HepG2 (cell line): ENCODE results near the gene C12orf56. TPM values are rescaled to one million over a fixed set of nuclear protein-coding genes. Genes with fewer than 3 reads are reported as not detected.

Source experiments
- ATAC-seq: fragments of 200-7000 bp; cut with Tn5 transposase; 3 replicates; pipeline ENCODE4 v1.9.1; 2020; ENCODE audit warnings: mild to moderate bottlenecking, moderate library complexity
- BruUV-seq: library from RNA; stranded (reverse); fragments of 400-500 nt; replicated peaks from 2 replicates; lab custom pipeline; 2021; lab: Mats Ljungman, UMichigan
- CTCF ChIA-PET: fragments of 300-600 bp; formaldehyde crosslinking; extraction: SDS; loops from one replicate; lab custom pipeline; 2021; ENCODE audit warnings: low total read pairs, inconsistent platforms, low intra/inter-chr PET ratio; lab: Yijun Ruan, JAX
- POLR2A ChIA-PET: fragments of 350-600 bp; sonication (Branson Sonifier 250); formaldehyde crosslinking; loops from one replicate; lab custom pipeline; 2020; ENCODE audit warnings: antibody characterized with exemption, inconsistent platforms; lab: Yijun Ruan, JAX
- DNase-seq: peaks from one replicate; pipeline ENCODE4 v3.0.0-alpha.2; 2015; ENCODE audit warnings: low spot score
- FAIRE-seq: peaks from 3 replicates; lab custom pipeline; 2011; peaks lifted over from hg19 to GRCh38; lab: Jason Lieb, UNC
- H2AFZ ChIP-seq: one replicate; pipeline ENCODE4 v1.6.1; 2011; ENCODE audit warnings: low read length, inconsistent platforms
- H3K27ac ChIP-seq: fragments of 300-600 bp; 3 replicates; pipeline ENCODE4 v1.8.0; 2011; ENCODE audit warnings: mixed run types, mild to moderate bottlenecking, mixed read lengths, low read length, inconsistent platforms; ENCODE audit not compliant: insufficient read depth; ENCODE audit errors: extremely low read length
- H3K27me3 ChIP-seq, 2 experiments: fragments of 200-600 bp in 1 of 2; 2 replicates in 1 of 2; 3 replicates in 1 of 2; pipeline versions ENCODE4 v1.6.0 to v1.8.0; 2011; ENCODE audit warnings: low read length in 2 of 2, mild to moderate bottlenecking in 2 of 2, moderate library complexity in 2 of 2, inconsistent platforms in 1 of 2; ENCODE audit not compliant: insufficient read depth in 2 of 2, control insufficient read depth in 1 of 2
- H3K36me3 ChIP-seq, 2 experiments: fragments of 200-600 bp in 1 of 2; replicated peaks in 1 of 2; 2 replicates in 1 of 2; 3 replicates in 1 of 2; pipeline versions ENCODE4 v1.5.1 to v1.8.0; 2011; ENCODE audit warnings: low read length in 2 of 2, inconsistent platforms in 1 of 2; ENCODE audit not compliant: insufficient read depth in 2 of 2, control insufficient read depth in 1 of 2
- H3K4me1 ChIP-seq: 2 replicates; pipeline ENCODE4 v1.5.1; 2012; ENCODE audit warnings: low read length, inconsistent platforms; ENCODE audit not compliant: insufficient read depth
- H3K4me2 ChIP-seq: 2 replicates; pipeline ENCODE4 v1.6.0; 2011; ENCODE audit warnings: low read depth, low read length, inconsistent platforms
- H3K4me3 ChIP-seq, 3 experiments: fragments of 200-600 bp in 1 of 3; sonication (generic), shearing (Covaris generic) in 1 of 3; replicated peaks in 1 of 3; 2 replicates each; pipeline ENCODE4 v1.5.1; 2011 to 2016; ENCODE audit warnings: low read length in 3 of 3, inconsistent platforms in 2 of 3, low read depth in 2 of 3, mild to moderate bottlenecking in 2 of 3, control low read depth in 1 of 3, mixed read lengths in 1 of 3; ENCODE audit not compliant: insufficient read depth in 1 of 3
- H3K79me2 ChIP-seq: one replicate; pipeline ENCODE4 v1.6.1; 2011; ENCODE audit warnings: low read length, inconsistent platforms; ENCODE audit not compliant: insufficient read depth
- H3K9ac ChIP-seq: 2 replicates; pipeline ENCODE4 v1.6.0; 2011; ENCODE audit warnings: mild to moderate bottlenecking, low read depth, low read length, inconsistent platforms; ENCODE audit not compliant: insufficient read depth
- H3K9me3 ChIP-seq: 2 replicates; pipeline ENCODE4 v1.5.1; 2012; ENCODE audit warnings: mild to moderate bottlenecking, low read length
- H4K20me1 ChIP-seq: 2 replicates; pipeline ENCODE4 v1.6.0; 2011; ENCODE audit warnings: inconsistent platforms, mild to moderate bottlenecking, low read length, moderate library complexity; ENCODE audit not compliant: insufficient read depth
- CC2D1A ChIP-seq: sonication (generic); formaldehyde crosslinking; IDR thresholded peaks from 2 replicates; pipeline ENCODE4 v1.8.1; 2023; ENCODE audit warnings: mild to moderate bottlenecking, missing genetic modification reagents
- DMAP1 ChIP-seq: IDR thresholded peaks from 2 replicates; pipeline ENCODE4 v1.6.1; 2016
- HMGXB3 ChIP-seq: sonication (generic); formaldehyde crosslinking; IDR thresholded peaks from 2 replicates; pipeline ENCODE4 v1.4.0; 2020; ENCODE audit warnings: missing genetic modification reagents, borderline replicate concordance
- IRF9 ChIP-seq: sonication (generic); formaldehyde crosslinking; IDR thresholded peaks from 2 replicates; pipeline ENCODE4 v1.8.0; 2022; ENCODE audit warnings: missing genetic modification reagents, mild to moderate bottlenecking, borderline replicate concordance
- KAT2B ChIP-seq: fragments of 150-350 bp; IDR thresholded peaks from 2 replicates; pipeline ENCODE4 v1.6.1; 2014; ENCODE audit warnings: low read depth, low read length, borderline replicate concordance
- MTERF4 ChIP-seq: sonication (generic); formaldehyde crosslinking; IDR thresholded peaks from 2 replicates; pipeline ENCODE4 v1.8.0; 2023; ENCODE audit warnings: mild to moderate bottlenecking, missing genetic modification reagents
- NFKB2 ChIP-seq: sonication (generic); formaldehyde crosslinking; IDR thresholded peaks from 2 replicates; pipeline ENCODE4 v1.4.0; 2020; ENCODE audit warnings: missing genetic modification reagents, borderline replicate concordance
- RBM22 ChIP-seq: fragments of 200-400 bp; formaldehyde crosslinking; optimal IDR thresholded peaks from 2 replicates; pipeline ENCODE3; 2017; ENCODE audit warnings: mild to moderate bottlenecking, low read length, moderate library complexity
- SATB2 ChIP-seq: sonication (generic); formaldehyde crosslinking; IDR thresholded peaks from 2 replicates; pipeline ENCODE4 v1.5.0; 2020; ENCODE audit warnings: missing genetic modification reagents
- SNAI1 ChIP-seq: sonication (generic); formaldehyde crosslinking; IDR thresholded peaks from 2 replicates; pipeline ENCODE4 v1.5.0; 2020; ENCODE audit warnings: mild to moderate bottlenecking, missing genetic modification reagents, borderline replicate concordance
- YY1 ChIP-seq: IDR thresholded peaks from 2 replicates; pipeline ENCODE4 v1.6.1; 2011; ENCODE audit warnings: low read length, low read depth, moderate library complexity, mild to moderate bottlenecking; ENCODE audit not compliant: insufficient read depth, insufficient replicate concordance
- ZBTB42 ChIP-seq: sonication (generic); formaldehyde crosslinking; IDR thresholded peaks from 2 replicates; pipeline ENCODE4 v1.5.0; 2020; ENCODE audit warnings: mild to moderate bottlenecking, missing genetic modification reagents
- ZBTB7B ChIP-seq: sonication (generic); formaldehyde crosslinking; IDR thresholded peaks from 2 replicates; pipeline ENCODE4 v1.4.0; 2020; ENCODE audit warnings: missing genetic modification reagents
- ZMYM2 ChIP-seq: sonication (generic); formaldehyde crosslinking; IDR thresholded peaks from 2 replicates; pipeline ENCODE4 v1.8.0; 2022; ENCODE audit warnings: mild to moderate bottlenecking, missing genetic modification reagents
- ZNF484 ChIP-seq: sonication (generic); formaldehyde crosslinking; IDR thresholded peaks from 2 replicates; pipeline ENCODE4 v1.5.1; 2020; ENCODE audit warnings: mild to moderate bottlenecking, low read depth, missing genetic modification reagents, borderline replicate concordance
- ZNF550 ChIP-seq: sonication (generic); formaldehyde crosslinking; IDR thresholded peaks from 2 replicates; pipeline ENCODE4 v1.4.0; 2020; ENCODE audit warnings: mild to moderate bottlenecking, missing genetic modification reagents, borderline replicate concordance
- ZNF607 ChIP-seq: sonication (generic); formaldehyde crosslinking; IDR thresholded peaks from 2 replicates; pipeline ENCODE4 v1.5.1; 2020; ENCODE audit warnings: missing genetic modification reagents, mild to moderate bottlenecking, borderline replicate concordance
- ZNF629 ChIP-seq: sonication (generic); formaldehyde crosslinking; conservative IDR thresholded peaks from 2 replicates; pipeline ENCODE4 v1.5.0; 2020; ENCODE audit warnings: missing genetic modification reagents
- WGBS: methylation state at CpG from one replicate; pipeline ENCODE4 v1.1.6; 2017; ENCODE audit warnings: low lambda C conversion rate; 5-methylcytosine and 5-hydroxymethylcytosine counted together
- in situ Hi-C: cut with HindIII; loops from 2 replicates; pipeline ENCODE4 v1.10.0; 2017; ENCODE audit warnings: low pct_unique_long_range_greater_than_20kb; ENCODE audit not compliant: extremely low pct_ligation_motif_present
- intact Hi-C: fragments of 100-400 bp; cut with micrococcal nuclease; formaldehyde crosslinking; loops from one replicate; pipeline ENCODE4 v1.10.0; 2022; ENCODE audit not compliant: unreplicated experiment
- polyA plus RNA-seq, 8 experiments: library from polyadenylated mRNA; depleted of rRNA in 3 of 8; stranded (reverse) in 7 of 8; unstranded in 1 of 8; fragments of >200 nt; fragmentation: Illumina TruSeq in 4 of 8; extraction: Trizol in 4 of 8; gene quantifications; 2 replicates each; pipeline versions ENCODE4 v1.2.1 to v1.2.3, GENCODE V29; 2011 to 2016; ENCODE audit warnings: low read depth in 4 of 8, missing spikeins in 1 of 8, mixed read lengths in 1 of 8; ENCODE audit not compliant: insufficient read depth in 1 of 8
- total RNA-seq, 5 experiments: library from RNA; depleted of rRNA; stranded (reverse); fragments of >200 nt; fragmentation: Illumina TruSeq; extraction: Trizol; gene quantifications; 2 replicates each; pipeline ENCODE4 v1.2.3, GENCODE V29; 2016; ENCODE audit warnings: low read depth in 1 of 5

C12orf56 gene
- total and polyA plus RNA-seq, 2 of the 13 experiments (the other 11 are each of a cell fraction or from before 2014, with no cell fraction given): 0.07 TPM; not detected in 1

- Histone ChIP-seq H3K9me3 (no peaks in the 10 kb centered on the region), H3K4me3 (peak within 1 kb of the TSS; percentile 62 to 92 (median 86)), H3K36me3 (no peaks in the 10 kb centered on the region), H3K79me2 (peaks cover 6% of the 10 kb centered on the region), H3K4me1 (peaks cover 20% of the 10 kb centered on the region), H3K27me3 (no peaks in the 10 kb centered on the region), H4K20me1 (no peaks in the 10 kb centered on the region), H3K27ac (peak within 1 kb of the TSS; percentile 78), H2AFZ (peak within 1 kb of the TSS; percentile 89), H3K4me2 (peak within 1 kb of the TSS; percentile 83), H3K9ac (peak within 1 kb of the TSS; percentile 88)
- BruUV-seq: TSS peak; percentile 92
- POLR2A ChIA-PET: interaction anchor here (1.0 to 1.5 kb wide), 3 partner anchors 15 to 378 kb away, joined by 6 to 12 read pairs (median 6); partner anchors contain the start of genes SRGAP1 and XPOT
- 1% methylated on average over 11 of the region's 56 CpGs for WGBS
- in situ Hi-C loops (no loop called here), intact Hi-C loops (loop anchor here (2.0 kb wide), 1 partner anchor 183 kb away; the partner anchor contains the start of gene XPOT)
- DNase-seq: peak; percentile 82
- ATAC-seq: peak; percentile 96
- FAIRE-seq: peak; percentile 23
- CTCF ChIA-PET: no interaction called here
- TF ChIP-seq ZNF629 (no peak; the same call in 1 of the 2 replicates), ZBTB7B (0 out of 2 replicates have a peak, but pooled peaks have one; percentile 47), RBM22 (no peak), HMGXB3 (CRISPR knock-in tag) (no peak; the same call in 1 of the 2 replicates), KAT2B (no peak), ZBTB42 (CRISPR knock-in tag) (peak; percentile 93), DMAP1 (CRISPR knock-in tag) (peak; percentile 100), SNAI1 (CRISPR knock-in tag) (no peak), CC2D1A (no peak), ZMYM2 (CRISPR knock-in tag) (no peak), IRF9 (CRISPR knock-in tag) (no peak; the same call in 1 of the 2 replicates), YY1 (peak; percentile 41), ZNF484 (CRISPR knock-in tag) (no peak), NFKB2 (CRISPR knock-in tag) (peak; percentile 90), SATB2 (CRISPR knock-in tag) (no peak), ZNF550 (CRISPR knock-in tag) (no peak), ZNF607 (peak; percentile 83), MTERF4 (0 out of 2 replicates have a peak, but pooled peaks have one; percentile 69)
Measured at GRCh38 chr12:64222009-64222765, 168.4 kb downstream of the C12orf56 start, which contains the start of gene KICS2. KICS2 (minus strand) TSS chr12:64222296; CDS start chr12:64222237, 59 bp downstream.
